Stimulated activated CD4-positive, alpha-beta T cell treated with anti-CD3 and anti-CD28 coated beads, Interleukin-15, amount 100 ng/mL, for 48 hours (primary cell): ENCODE results near the gene ANAPC1.
"Not testable (repeated sequence)": the region's sequence is repeated elsewhere in the genome, so short reads cannot be mapped to it uniquely, and the experiment has no call there.

Experiments
- DNase-seq, 2 donors: peaks; one replicate each; pipeline ENCODE4 v3.0.0-alpha.2; 2020; ENCODE audit warnings: low read depth in 2 of 2

The ANAPC1 gene, protein sequence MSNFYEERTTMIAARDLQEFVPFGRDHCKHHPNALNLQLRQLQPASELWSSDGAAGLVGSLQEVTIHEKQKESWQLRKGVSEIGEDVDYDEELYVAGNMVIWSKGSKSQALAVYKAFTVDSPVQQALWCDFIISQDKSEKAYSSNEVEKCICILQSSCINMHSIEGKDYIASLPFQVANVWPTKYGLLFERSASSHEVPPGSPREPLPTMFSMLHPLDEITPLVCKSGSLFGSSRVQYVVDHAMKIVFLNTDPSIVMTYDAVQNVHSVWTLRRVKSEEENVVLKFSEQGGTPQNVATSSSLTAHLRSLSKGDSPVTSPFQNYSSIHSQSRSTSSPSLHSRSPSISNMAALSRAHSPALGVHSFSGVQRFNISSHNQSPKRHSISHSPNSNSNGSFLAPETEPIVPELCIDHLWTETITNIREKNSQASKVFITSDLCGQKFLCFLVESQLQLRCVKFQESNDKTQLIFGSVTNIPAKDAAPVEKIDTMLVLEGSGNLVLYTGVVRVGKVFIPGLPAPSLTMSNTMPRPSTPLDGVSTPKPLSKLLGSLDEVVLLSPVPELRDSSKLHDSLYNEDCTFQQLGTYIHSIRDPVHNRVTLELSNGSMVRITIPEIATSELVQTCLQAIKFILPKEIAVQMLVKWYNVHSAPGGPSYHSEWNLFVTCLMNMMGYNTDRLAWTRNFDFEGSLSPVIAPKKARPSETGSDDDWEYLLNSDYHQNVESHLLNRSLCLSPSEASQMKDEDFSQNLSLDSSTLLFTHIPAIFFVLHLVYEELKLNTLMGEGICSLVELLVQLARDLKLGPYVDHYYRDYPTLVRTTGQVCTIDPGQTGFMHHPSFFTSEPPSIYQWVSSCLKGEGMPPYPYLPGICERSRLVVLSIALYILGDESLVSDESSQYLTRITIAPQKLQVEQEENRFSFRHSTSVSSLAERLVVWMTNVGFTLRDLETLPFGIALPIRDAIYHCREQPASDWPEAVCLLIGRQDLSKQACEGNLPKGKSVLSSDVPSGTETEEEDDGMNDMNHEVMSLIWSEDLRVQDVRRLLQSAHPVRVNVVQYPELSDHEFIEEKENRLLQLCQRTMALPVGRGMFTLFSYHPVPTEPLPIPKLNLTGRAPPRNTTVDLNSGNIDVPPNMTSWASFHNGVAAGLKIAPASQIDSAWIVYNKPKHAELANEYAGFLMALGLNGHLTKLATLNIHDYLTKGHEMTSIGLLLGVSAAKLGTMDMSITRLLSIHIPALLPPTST (N-terminal part only)

GRCh38 chr2:111883661-111884591 is at the start of gene ANAPC1:
ANAPC1 (minus strand) TSS chr2:111884193; CDS start chr2:111880825, 3,368 bp downstream.
- peak; percentile 76 to 84 for DNase-seq

DNA sequence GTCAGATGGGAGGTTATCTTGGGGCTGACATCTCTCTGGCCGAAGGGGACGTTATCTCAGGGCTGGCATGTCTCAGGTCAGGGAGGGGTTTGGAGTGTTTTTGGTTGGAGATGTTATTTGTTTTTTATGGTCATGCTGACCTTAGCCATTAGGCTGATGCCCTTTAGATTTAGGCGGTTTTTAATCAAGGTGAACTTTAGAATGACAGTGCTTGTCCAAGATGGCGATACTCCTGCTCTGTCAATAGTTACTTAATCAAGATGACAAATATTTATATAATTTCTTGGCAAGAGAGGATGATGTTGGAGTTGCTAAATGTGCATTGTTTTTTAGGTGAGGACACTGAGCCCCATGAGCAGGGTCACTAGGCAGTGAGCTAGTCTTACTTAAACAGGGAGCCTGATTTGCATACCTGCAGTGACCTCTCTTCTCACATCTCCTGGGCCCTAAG is 48.9 kb upstream of the ANAPC1 start:
- DNase-seq = no peak

DNA sequence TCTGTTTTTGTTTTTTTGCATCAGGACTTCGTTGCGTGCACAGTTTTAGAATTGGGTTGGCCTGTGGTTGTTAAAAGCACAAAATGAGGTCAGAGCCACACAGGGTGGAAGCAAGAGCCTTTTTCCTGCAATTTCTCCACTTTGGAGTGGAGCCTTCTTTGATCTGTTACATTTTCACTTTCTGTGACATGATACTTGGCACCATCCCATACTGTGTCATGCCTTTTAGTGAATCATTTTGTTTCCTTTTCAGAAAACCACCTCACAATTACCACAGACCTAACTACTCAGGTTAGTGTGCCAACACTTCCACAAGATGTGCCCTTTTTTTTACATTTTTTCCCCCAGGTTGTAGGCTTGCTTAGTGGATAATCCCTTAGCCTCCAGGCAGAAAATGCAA is 46.9 kb upstream of the ANAPC1 start:
- DNase-seq = peak in 1 of 2 donors; percentile 19

DNA sequence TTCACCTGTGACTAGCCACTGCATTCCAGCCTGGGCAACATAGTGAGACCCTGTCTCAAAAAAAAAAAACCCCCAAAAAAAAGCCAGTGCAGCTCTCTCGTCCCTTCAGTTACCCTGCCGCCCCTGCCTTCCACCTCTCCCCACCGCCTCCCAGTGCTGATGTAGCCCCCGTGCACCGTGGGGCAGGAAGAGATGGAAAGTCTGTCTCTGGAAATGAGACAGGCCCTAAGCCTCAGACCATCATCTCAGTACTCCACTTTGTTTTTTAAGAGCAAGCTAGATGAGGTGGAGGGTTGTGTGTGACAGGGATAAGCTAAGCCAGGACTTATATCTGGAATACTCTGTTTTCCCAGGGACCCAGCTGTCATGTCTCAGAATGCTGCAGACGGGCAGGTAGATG is 46.4 kb upstream of the ANAPC1 start:
- no peak for DNase-seq

DNA sequence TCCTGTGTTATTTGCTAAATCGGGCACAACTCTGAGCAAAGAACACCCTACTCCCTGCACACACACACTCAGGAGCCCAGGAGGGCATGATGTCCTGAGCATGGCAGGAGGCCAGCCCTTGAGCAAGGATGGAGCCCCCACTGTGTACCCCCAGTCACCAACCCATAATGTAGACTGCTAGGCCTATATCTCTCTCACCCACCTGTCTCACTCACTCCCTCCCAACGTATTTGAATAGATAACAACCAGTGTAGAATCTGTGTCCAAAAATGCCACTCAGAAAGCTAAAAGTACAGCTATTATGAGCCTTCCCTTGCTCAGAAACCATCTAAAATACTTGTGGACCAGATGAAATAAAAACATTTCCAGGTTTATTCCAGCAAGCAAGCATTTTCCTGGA is 43.7 kb upstream of the ANAPC1 start:
- no peak for DNase-seq

GRCh38 chr2:111924617-111925107 is 40.7 kb upstream of the ANAPC1 start:
- no peak for DNase-seq

DNA sequence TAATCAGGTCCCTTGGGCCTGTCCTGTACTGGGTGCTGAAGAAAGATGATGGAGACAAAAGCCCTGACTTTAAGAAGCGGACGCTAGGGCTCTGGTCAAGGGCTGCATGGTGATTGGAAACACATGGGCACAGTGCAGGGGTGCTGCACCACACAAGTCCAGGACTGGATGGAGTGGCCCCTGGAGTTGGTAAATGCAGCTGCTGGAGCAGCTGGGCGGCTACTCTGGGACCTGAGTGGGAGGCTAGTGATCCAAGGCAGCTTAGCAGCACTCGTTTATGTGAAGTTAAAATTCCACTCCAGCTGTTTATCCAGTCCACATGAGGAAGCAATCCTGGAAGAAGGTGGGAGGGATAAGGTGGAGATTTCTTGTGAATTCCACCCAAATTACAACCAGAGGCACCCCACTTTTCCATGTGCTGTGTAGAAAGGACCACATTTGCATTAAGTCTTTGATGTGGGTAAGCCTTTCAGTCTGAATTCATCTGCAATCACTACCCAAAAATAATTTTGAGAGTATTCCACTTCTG is 39.3 kb upstream of the ANAPC1 start:
- DNase-seq = no peak

- no peak for DNase-seq
These were observed 36.0 kb upstream of the ANAPC1 start for GRCh38 chr2:111919794-111920608.

DNA sequence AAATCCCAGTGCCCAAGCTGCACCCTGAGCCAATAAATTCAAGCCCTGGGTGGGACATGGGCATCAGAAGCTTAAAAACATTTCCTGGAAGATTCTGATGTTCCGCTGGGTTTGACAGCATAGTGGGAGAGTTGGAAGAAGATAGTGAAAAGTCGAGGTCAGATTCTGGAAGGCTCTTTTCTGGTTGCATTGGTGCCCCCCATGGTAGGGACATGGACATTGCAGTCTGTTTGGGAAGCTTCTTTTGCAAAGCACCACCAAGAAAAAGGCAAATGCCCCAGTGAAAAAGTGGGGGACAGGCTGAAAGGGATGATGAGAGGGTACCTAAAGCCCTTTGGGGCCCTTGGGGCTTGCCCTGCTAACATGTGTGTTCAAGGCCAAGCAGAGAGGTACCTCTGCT is 35.4 kb upstream of the ANAPC1 start:
- no peak for DNase-seq

- no peak for DNase-seq
These were observed 34.4 kb upstream of the ANAPC1 start for GRCh38 chr2:111918383-111918806.

- DNase-seq = no peak
These were observed 33.1 kb upstream of the ANAPC1 start for GRCh38 chr2:111917106-111917505.

DNA sequence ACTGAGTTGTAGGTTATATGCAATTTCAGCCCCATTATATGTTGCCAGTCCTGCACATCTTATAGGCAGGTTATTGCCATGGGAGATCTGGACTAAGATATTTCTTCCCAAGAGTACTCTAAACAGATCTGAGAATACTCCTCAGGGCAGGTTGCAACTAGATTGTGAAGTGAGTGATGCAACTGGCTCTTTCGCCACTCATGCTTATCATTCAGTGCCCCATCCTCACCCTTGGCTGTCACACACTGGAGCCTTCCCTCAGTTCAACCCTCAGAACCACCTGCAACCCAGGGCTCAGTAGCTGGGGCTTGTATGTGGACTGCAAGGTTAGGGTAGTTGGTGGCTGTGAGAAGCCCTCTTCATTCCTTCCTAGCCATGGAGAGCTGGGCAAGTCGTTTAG is 28.6 kb upstream of the ANAPC1 start:
- no peak for DNase-seq

DNA sequence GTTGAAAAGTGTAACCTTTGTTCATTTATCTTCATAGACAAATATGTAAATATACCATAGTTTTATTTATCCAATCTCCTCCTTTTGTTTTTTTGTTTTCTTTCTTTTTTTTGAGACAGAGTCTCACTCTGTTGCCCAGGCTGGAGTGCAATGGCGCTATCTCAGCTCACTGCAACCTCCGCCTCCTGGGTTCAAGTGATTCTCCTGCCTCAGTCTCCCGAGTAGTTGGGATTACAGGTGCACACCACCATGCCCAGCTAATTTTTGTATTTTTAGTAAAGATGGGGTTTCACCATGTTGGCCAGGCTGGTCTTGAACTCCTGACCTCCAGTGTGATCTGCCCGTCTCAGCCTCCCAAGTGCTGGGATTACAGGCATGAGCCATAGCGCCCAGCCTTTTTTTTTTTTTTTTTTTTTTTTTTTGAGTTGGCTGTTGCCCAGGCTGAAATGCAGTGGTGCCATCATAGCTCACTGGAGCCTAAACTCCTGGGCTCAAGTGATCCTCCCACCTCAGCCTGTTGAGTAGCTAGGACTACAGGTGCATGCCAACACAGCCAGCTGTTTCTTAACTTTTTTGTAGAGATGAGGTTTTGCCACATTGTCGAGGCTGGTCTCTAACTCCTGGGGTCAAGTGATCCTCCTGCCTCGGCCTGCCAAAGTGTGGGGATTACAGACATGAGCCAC is 27.4 kb upstream of the ANAPC1 start:
- not testable (repeated sequence) for DNase-seq

- no peak for DNase-seq
These were observed 26.8 kb upstream of the ANAPC1 start for GRCh38 chr2:111910609-111911277.

DNA sequence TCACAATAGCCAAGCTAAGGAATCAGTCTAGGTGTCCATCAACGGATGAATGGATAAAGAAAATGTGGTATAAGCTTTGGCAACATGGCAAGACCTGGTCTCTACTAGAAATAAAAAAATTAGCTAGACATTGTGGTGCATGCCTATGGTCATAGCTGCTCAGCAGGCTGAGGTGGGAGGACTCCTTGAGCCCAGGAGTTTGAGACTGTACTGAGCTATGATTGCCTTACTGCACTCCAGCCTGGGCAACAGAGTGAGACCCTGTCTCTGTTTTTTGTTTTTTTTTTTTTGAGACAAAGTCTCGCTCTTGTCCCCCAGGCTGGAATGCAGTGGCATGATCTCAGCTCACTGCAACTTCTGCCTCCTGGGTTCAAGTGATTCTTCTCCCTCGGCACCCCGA is 26.0 kb upstream of the ANAPC1 start:
- DNase-seq = not testable (repeated sequence)

- DNase-seq = no peak
These were observed 25.1 kb upstream of the ANAPC1 start for GRCh38 chr2:111909079-111909478.

- no peak for DNase-seq
These were observed 24.6 kb upstream of the ANAPC1 start for GRCh38 chr2:111908578-111908977.

GRCh38 chr2:111905990-111906735 is 22.2 kb upstream of the ANAPC1 start:
- DNase-seq = no peak
